HPDE6-E6E7 (cell line): ENCODE measurements around the gene ACTN4.
A peak's percentile ranks its signal among the peaks of the same experiment; 100 is the strongest.
"Not testable (repeated sequence)": the region's sequence is repeated elsewhere in the genome, so short reads cannot be mapped to it uniquely, and the experiment has no call there.

ENCODE experiments used
- DNase-seq: peaks from one replicate; pipeline ENCODE4 v3.0.0; 2011; ENCODE audit warnings: missing footprints; ENCODE audit errors: extremely low spot score

Gene ACTN4

GRCh38 chr19:38765214-38765613 lies 117.8 kb downstream of the ACTN4 start:
- no peak for DNase-seq

DNA sequence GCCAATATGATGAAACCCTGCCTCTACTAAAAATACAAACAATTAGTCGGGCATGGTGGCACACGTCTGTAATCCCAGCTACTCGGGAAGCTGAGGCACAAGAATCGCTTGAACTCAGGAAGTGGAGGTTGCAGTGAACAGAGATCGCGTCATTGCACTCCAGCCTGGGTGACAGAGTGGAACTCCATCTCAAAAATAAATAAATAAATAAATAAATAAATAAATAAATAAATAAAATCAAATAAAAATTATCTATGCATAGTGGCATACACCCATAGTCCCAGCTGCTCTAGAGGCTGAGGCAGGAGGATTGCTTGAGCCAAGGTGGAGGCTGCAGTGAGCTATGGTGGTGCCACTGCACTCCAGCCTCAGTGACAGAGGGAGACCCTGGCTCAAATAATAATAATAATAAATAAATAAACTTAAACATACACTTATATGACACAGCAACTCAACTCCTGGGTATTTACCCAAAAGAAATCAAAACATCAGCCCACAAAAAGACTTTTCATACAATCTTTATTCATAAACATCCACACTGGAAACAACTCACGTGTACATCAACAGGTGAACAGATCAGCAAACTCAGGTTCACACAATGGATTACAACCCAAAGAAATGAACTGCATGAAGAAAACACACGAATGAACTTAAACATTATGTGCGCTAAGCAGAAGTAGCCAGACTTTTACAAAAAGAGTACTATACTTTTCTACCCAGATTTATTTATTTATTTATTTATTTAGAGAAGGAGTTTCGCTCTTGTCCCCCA lies 119.0 kb downstream of the ACTN4 start:
- no peak for DNase-seq

GRCh38 chr19:38769635-38770211 lies 122.3 kb downstream of the ACTN4 start:
- peak; percentile 71 for DNase-seq

GRCh38 chr19:38770228-38770948 lies 122.9 kb downstream of the ACTN4 start:
- DNase-seq = not testable (repeated sequence)

DNA sequence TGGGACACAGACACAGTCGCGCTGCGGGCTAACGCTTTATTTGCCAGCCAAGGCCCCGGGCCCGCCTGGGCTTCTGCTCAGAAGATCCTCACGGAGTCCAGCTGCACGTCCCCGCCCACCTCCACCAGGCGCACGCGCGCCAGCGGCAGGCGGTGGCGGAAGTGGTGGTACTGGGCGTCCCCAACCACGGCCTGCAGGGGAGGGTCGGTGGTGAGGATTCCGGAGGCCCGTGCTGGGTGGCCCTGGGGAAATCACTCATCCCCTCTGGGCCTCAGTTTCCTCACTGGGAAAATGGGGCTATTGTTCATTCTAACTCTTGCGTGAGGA lies 123.5 kb downstream of the ACTN4 start:
- not testable (repeated sequence) for DNase-seq

GRCh38 chr19:38771569-38771968 lies 124.1 kb downstream of the ACTN4 start:
- not testable (repeated sequence) for DNase-seq

- DNase-seq = no peak
These were observed 126.2 kb downstream of the ACTN4 start, which contains the start of gene LGALS7 for GRCh38 chr19:38773469-38774177. Gene LGALS7 (minus strand): TSS chr19:38773517. CDS start chr19:38773492, 25 bp downstream.

GRCh38 chr19:38774181-38774950 lies 126.9 kb downstream of the ACTN4 start:
- DNase-seq = no peak

GRCh38 chr19:38778733-38779132 lies 131.3 kb downstream of the ACTN4 start:
- no peak for DNase-seq

DNA sequence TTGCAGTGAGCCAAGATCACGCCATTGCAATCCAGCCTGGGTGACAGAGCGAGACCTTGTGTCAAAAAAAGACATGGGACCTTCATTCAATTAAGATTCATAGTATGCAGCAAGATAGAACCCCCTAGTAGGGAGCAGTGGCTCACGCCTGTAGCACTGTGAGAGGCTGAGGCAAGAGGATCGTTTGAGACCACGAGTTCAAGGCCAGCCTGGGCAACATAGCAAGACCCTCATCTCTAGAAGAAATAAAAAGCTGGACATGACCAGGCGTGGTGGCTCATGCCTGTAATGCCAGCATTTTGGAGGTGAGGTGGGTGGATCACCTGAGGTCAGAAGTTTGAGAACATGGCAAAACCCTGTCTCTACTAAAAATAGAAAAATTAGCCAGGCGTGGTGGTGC lies 133.0 kb downstream of the ACTN4 start:
- DNase-seq = no peak

GRCh38 chr19:38781058-38781457 lies 133.6 kb downstream of the ACTN4 start:
- no peak for DNase-seq
